ENCODE data around the gene NOD2. TPM values are rescaled to one million over a fixed set of nuclear protein-coding genes. Genes with fewer than 3 reads are reported as not detected.

The NOD2 gene
- total RNA-seq, 1 experiment from 2014 or later = not detected

GRCh38 chr16:50668368-50669008, 24.9 kb upstream of the NOD2 start:
- in situ Hi-C loops (cut with HindIII; ENCODE audit: low sequenced_read_pairs) = no loop called here
- DNase-seq (ENCODE audit: low spot score) = no peak

DNA sequence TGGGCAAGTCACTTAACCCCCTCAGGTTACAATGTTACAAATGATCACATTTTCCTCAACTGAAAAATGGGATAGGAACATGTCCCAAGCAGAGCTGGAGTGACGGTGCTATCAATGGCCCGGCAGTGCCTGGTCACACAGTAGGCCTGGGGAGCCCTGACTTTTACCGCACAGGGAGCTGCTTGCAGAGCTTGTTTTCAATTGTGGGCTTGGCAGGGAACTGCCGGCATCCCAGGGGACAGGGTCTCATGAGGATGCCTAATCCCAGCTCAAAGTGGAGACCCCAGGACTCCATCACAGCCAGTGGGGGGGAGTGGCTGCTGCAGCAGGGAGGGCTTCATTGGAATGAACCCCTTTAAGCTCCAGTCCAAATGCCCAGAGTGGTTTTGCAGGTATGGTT, 23.7 kb upstream of the NOD2 start:
- in situ Hi-C loops (cut with HindIII; ENCODE audit: low sequenced_read_pairs) = no loop called here
- no peak for DNase-seq (ENCODE audit: low spot score)

- in situ Hi-C loops (cut with HindIII; ENCODE audit: low sequenced_read_pairs) = no loop called here
- no peak for DNase-seq (ENCODE audit: low spot score)
These were observed 22.9 kb upstream of the NOD2 start for GRCh38 chr16:50670476-50670875.

DNA sequence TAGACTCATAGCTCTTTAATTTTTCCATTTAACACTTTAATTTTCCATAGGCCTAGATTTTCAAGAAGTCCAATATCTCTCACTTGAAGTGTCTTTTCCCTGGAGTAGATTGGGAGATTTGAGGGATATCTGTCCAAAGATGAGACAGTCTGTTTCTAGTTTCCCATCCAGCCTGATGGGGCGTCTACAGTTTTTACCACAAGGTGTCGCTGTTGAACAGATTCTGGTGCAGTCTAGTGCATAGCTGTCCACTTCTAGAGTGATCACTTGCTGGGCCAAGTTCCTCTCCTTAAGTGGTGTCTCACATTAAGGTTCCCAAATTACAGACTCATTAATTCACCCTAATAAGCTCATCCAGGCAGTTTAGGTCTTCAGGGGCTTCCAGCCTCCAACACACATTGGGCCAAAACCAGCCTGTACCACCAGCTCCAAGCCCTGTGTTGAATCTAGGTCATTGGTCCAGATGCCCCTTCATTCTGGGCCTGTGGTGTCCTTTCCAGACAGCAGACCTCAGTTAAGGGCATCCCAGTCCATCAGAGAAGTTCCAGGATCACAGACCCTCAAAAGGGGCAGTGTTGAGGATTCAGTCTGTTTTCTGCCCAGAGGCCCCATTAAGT, 21.7 kb upstream of the NOD2 start:
- no peak for DNase-seq (ENCODE audit: low spot score)
- in situ Hi-C loops (cut with HindIII; ENCODE audit: low sequenced_read_pairs) = no loop called here

- DNase-seq (ENCODE audit: low spot score) = no peak
- in situ Hi-C loops (cut with HindIII; ENCODE audit: low sequenced_read_pairs) = no loop called here
These were observed 19.7 kb upstream of the NOD2 start for GRCh38 chr16:50673496-50674275.

DNA sequence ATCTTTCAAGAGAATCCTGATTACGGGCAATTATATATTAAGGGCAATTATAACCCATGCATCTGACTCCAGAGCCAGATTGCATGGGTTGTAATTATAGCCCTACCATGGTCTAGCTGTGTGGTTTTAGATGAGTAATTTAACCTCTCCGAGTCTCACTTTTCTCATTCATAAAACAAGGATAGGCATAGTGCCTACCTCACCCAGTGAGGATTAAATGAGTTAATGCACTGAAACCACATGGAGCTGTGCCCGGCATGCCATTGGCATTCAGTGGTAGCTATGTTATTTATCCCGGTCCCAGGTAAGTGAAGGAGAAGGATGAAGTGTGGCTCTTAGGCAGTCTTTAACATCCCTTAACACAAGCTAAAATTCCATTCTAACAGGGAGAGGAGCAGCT, 18.6 kb upstream of the NOD2 start:
- no peak for DNase-seq (ENCODE audit: low spot score)
- in situ Hi-C loops (cut with HindIII; ENCODE audit: low sequenced_read_pairs) = no loop called here

DNA sequence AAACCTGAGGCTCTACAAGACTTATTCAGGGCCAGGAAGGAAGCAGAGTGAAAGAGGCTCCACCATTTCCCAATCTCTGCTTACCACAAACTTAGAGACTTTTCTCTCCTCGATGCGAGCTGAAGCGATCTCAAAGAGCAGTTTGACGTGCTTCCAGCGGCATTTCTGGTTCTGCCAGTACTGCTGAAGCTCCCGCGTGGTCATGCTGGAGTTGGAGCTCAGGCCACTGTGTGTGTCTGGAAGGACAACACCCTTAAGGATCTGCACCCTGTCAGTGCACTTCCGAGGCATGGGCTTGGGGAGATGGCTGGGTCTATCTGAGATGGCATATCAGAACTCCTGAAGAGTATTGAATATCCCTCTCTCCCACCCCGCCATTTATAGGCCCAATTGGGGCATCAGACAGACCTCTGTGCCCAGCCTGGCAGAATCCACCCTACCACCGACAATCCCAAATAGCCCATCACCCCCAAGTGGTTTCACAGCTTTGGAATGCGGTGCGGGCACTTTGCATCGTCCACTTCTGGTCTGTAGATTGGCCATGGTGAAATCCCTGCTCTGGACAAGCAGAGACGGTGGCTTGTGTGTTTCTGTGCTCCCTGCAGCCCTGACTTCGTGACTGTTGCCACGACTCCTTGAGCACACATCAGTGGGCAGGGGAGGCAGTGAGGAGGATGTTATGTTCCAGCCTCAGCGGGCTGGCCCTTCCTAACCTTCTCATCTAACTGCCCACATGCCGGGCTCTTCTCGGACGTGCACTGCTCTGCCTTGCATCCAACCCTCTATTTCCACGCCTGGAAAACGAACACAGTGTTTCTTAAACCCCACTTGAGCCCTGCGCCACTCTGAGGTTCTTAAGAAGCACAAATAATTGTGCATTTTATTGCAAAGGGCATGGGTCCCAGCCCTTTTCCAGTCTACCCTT, 17.5 kb upstream of the NOD2 start:
- no peak for DNase-seq (ENCODE audit: low spot score)
- in situ Hi-C loops (cut with HindIII; ENCODE audit: low sequenced_read_pairs) = no loop called here

DNA sequence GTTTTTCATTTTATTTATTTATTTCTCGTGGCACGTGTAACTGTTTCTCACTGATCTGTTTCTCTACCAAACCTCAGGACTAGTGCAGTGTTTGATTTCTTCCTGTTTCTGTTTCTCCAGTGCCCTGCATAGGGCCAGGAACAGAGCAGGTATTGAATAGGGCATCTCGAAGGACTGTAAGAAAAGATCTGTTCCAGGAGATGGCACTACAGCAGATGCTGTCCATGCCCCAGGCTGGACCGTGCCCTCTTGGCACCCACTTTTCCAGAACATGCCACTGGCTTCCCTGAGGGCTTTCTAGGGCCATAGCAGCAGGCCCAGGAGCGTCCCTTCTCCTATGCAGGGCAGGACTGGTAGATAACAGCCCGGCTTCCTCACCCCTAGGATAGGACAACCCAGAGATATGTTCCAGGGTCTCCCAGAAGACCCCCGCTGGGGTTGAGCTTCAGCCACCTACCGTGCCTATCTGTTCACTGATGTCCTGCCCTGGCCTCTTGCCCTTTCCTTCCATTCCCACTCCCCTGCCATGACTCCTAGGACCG, 16.7 kb upstream of the NOD2 start:
- DNase-seq (ENCODE audit: low spot score) = no peak
- in situ Hi-C loops (cut with HindIII; ENCODE audit: low sequenced_read_pairs) = no loop called here

DNA sequence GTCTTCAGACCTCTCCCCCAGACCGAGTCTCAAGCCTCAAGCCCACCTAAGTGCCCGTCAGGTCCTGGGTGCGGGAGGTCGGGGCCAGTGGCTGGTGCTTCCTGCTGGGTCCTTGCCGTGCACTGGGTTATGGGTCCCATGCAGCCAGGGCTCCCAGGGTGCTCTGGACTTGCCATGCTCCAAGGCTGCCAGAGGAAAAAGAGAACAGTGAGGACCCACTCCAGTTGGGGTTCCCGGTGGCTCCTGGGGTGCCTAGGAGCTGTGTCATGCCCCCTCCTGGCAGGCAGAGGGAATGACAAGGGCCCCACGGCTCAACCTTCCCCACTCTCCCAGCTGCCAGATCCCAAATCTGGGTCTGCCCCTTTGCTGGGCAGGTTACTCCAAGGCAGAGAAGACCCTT, 16.1 kb upstream of the NOD2 start:
- no peak for DNase-seq (ENCODE audit: low spot score)
- in situ Hi-C loops (cut with HindIII; ENCODE audit: low sequenced_read_pairs) = no loop called here

DNA sequence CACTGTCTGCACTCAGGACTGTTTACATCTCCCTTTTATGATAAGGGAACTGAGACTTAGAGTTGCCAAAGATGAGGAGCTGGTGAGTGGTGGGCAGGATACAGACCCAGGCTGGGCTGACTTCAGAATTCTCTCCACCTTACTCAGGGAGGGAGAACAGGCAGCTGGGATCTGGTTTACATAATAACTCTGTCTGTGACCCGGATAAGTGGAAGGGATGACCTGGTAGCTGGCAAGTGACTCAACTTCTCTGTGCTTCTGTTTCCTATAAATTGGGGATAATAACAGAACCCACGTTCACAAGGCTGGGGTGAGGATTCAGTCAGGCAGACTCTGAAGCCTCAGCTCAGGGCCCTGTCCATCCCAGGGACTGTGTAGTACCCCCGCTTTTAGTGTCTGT, 14.9 kb upstream of the NOD2 start:
- in situ Hi-C loops (cut with HindIII; ENCODE audit: low sequenced_read_pairs) = no loop called here

GRCh38 chr16:50679266-50679665, 14.1 kb upstream of the NOD2 start:
- no peak for DNase-seq (ENCODE audit: low spot score)
- in situ Hi-C loops (cut with HindIII; ENCODE audit: low sequenced_read_pairs) = no loop called here

More for the DNA sequence above, 14.9 kb upstream of the NOD2 start:
- DNase-seq (ENCODE audit: low spot score) = no peak

DNA sequence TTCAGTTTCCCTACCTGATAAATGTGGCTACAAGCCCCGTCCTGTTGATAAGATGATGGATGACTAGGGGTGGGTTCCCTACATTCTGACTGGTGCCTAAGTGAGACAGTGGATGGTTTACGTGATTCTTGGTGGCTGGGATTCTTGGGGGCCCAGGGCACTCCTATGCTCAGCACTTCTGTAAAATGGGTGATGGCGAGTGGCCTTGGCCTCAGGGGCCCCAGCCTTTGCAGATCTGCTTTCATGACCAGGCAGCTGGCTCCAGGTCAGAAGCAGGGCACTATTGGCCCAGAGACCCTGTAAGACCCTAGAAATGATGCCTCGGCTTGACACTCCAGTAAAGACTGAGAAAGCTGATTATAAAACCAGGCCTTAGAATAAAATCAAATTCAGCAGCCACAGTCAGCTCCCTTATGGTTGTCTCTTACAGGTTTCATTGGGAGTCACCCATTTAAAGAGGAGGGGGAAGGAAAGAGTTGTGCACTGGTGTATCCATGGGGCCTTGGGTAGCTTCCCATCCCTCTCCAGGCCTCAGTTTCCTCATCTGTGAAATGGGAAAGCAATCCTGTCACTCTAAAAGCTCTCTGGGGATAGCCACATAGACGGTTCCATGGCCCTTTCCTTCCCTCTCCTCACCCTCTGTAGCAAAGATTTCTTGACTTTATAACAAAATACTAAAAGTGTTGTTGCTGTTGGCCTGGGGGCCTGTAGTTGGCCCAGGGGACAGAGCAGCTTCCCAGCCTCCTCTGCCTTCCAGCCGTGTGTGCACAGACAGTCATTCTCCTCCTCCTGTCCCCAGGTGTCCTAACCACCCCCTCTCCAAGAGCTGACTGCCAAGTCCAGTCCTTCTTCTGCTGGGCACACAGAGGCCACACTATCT, 13.5 kb upstream of the NOD2 start:
- in situ Hi-C loops (cut with HindIII; ENCODE audit: low sequenced_read_pairs) = no loop called here
- DNase-seq (ENCODE audit: low spot score) = no peak

DNA sequence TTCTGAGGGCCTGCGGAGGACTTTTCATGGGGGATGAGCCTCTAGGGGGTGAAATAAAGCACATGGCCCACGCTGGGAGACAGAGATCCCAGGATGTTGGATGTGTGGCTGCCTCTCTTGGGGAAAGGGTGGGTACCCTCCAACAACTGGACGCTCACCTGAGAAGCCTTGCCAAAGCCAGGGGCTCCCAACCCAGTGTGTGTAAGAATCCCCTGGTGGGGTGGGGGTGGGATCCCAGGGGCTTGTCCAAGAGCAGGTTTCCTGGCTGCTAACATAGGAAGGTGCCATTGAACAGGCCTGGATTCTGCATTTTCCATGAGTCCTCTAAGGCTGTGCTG, 12.9 kb upstream of the NOD2 start:
- in situ Hi-C loops (cut with HindIII; ENCODE audit: low sequenced_read_pairs) = no loop called here

GRCh38 chr16:50681021-50681885, 12.2 kb upstream of the NOD2 start, which contains the start of gene SNX20:
Gene SNX20, minus strand, starts transcription at chr16:50681312. Its CDS starts 3,786 bp downstream, at chr16:50677526.
- in situ Hi-C loops (cut with HindIII; ENCODE audit: low sequenced_read_pairs) = no loop called here
- no peak for DNase-seq (ENCODE audit: low spot score)

More for the DNA sequence above, 12.9 kb upstream of the NOD2 start:
- no peak for DNase-seq (ENCODE audit: low spot score)

- in situ Hi-C loops (cut with HindIII; ENCODE audit: low sequenced_read_pairs) = no loop called here
- no peak for DNase-seq (ENCODE audit: low spot score)
These were observed 9.6 kb upstream of the NOD2 start for GRCh38 chr16:50683689-50684374.

- DNase-seq (ENCODE audit: low spot score) = no peak
- in situ Hi-C loops (cut with HindIII; ENCODE audit: low sequenced_read_pairs) = no loop called here
These were observed 8.5 kb upstream of the NOD2 start for GRCh38 chr16:50684823-50685461.
